Measurements from ENCODE around the gene POLE2.
A peak's percentile ranks its signal among the peaks of the same experiment; 100 is the strongest.

Gene POLE2

GRCh38 chr14:49598485-49599300 is 89.3 kb downstream of the POLE2 start, which contains the start of gene LRR1 (continued):
- TF ChIP-seq ATF2 (tag by site-specific recombination; IDR thresholded peaks at IDR 0.05; ENCODE audit: low read depth): no peak
- no peak for TF ChIP-seq ZNF621 (tag by site-specific recombination; IDR thresholded peaks at IDR 0.05)
- TF ChIP-seq ZNF426 (tag by site-specific recombination; IDR thresholded peaks at IDR 0.05): no peak
- no peak for TF ChIP-seq ZNF544 (tag by site-specific recombination; IDR thresholded peaks at IDR 0.05)
- TF ChIP-seq ELK4 (IDR thresholded peaks at IDR 0.05; ENCODE audit: borderline replicate concordance, low read depth, low read length): no peak
- TF ChIP-seq MYNN (tag by site-specific recombination; IDR thresholded peaks at IDR 0.05; ENCODE audit: borderline replicate concordance): no peak
- TF ChIP-seq PRDM1 (tag by site-specific recombination; IDR thresholded peaks at IDR 0.05): no peak
- TF ChIP-seq ZNF24 (tag by site-specific recombination; IDR thresholded peaks at IDR 0.05): no peak
- TF ChIP-seq ZNF324 (tag by site-specific recombination; IDR thresholded peaks at IDR 0.05): peak; percentile 70; the same call in 1 of the 2 replicates
- peak; percentile 14; the same call in 1 of the 2 replicates for TF ChIP-seq ZNF10 (tag by site-specific recombination; IDR thresholded peaks at IDR 0.05)
- TF ChIP-seq SP7 (tag by site-specific recombination; IDR thresholded peaks at IDR 0.05): peak; percentile 64; the same call in 1 of the 2 replicates
- 0 out of 2 replicates have a peak, but pooled peaks have one; percentile 34 for TF ChIP-seq HIC1 (tag by site-specific recombination; IDR thresholded peaks at IDR 0.05)
- TF ChIP-seq ZBTB17 (tag by site-specific recombination; IDR thresholded peaks at IDR 0.05): peak; percentile 70
- TF ChIP-seq ZNF132 (tag by site-specific recombination; IDR thresholded peaks at IDR 0.05; ENCODE audit: borderline replicate concordance): no peak
- TF ChIP-seq ZNF76 (tag by site-specific recombination; IDR thresholded peaks at IDR 0.05; ENCODE audit: borderline replicate concordance, low read depth): no peak; the same call in 1 of the 2 replicates
- TF ChIP-seq ZSCAN30 (tag by site-specific recombination; IDR thresholded peaks at IDR 0.05): 0 out of 2 replicates have a peak, but pooled peaks have one; percentile 16
- no peak for TF ChIP-seq TCF7L2 (IDR thresholded peaks at IDR 0.05; ENCODE audit: borderline replicate concordance, low read depth, low read length)
- TF ChIP-seq ZNF26 (tag by site-specific recombination; IDR thresholded peaks at IDR 0.05): no peak
- TF ChIP-seq ZNF660 (tag by site-specific recombination; IDR thresholded peaks at IDR 0.05): peak; percentile 16
- TF ChIP-seq KLF16 (tag by site-specific recombination; IDR thresholded peaks at IDR 0.05): 0 out of 2 replicates have a peak, but pooled peaks have one; percentile 21
- no peak for TF ChIP-seq PRDM2 (tag by site-specific recombination; IDR thresholded peaks at IDR 0.05; ENCODE audit: borderline replicate concordance)
- TF ChIP-seq ZBTB20 (tag by site-specific recombination; IDR thresholded peaks at IDR 0.05): peak; percentile 69; the same call in 1 of the 2 replicates
- TF ChIP-seq ZNF169 (tag by site-specific recombination; IDR thresholded peaks at IDR 0.05): no peak
- no peak for TF ChIP-seq ZBTB6 (tag by site-specific recombination; IDR thresholded peaks at IDR 0.05)

Data from HEK293 (cell line).